Lower lobe of right lung (tissue), 2 donors: ENCODE measurements around the gene PLOD2. TPM values are rescaled to one million over a fixed set of nuclear protein-coding genes. Genes with fewer than 3 reads are reported as not detected.

Experiments
- ATAC-seq, 2 donors: fragments of 200-7000 bp; cut with Tn5 transposase; one replicate each; pipeline ENCODE4 v1.9.1; 2020 to 2022; ENCODE audit warnings: mild to moderate bottlenecking in 2 of 2, moderate library complexity in 2 of 2
- DNase-seq: peaks from one replicate; pipeline ENCODE4 v3.0.0-alpha.2; 2020
- H3K27ac ChIP-seq: fragments of 200-600 bp; one replicate; pipeline ENCODE4 v1.8.0; 2022
- H3K27me3 ChIP-seq: fragments of 200-600 bp; one replicate; pipeline ENCODE4 v1.8.0; 2022; ENCODE audit warnings: low read depth
- H3K36me3 ChIP-seq: fragments of 200-600 bp; one replicate; pipeline ENCODE4 v1.8.0; 2022; ENCODE audit warnings: mild to moderate bottlenecking
- H3K4me1 ChIP-seq: fragments of 200-600 bp; one replicate; pipeline ENCODE4 v1.8.0; 2022
- H3K4me3 ChIP-seq: fragments of 200-600 bp; one replicate; pipeline ENCODE4 v1.8.0; 2022; ENCODE audit warnings: mild to moderate bottlenecking
- H3K9me3 ChIP-seq: fragments of 200-600 bp; one replicate; pipeline ENCODE4 v1.8.0; 2022
- CTCF ChIP-seq: fragments of 200-600 bp; IDR thresholded peaks from one replicate; pipeline ENCODE4 v1.8.0; 2022; ENCODE audit warnings: antibody characterized with exemption, mild to moderate bottlenecking
- intact Hi-C: fragments of 100-400 bp; cut with DNase I; formaldehyde crosslinking; loops from one replicate; pipeline ENCODE4 v1.11.0; 2022
- total RNA-seq: library from RNA; stranded (reverse); fragmentation: NEBNext Ultra II Directional; extraction: Animal tissue kit (Norgen Biotek cat#: 25700); gene quantifications from one replicate; pipeline ENCODE4 v1.2.1, GENCODE V29; 2021
- donor health status: DM: no; HTN: yes; CAD: no; lungs with severe emphysema.

PLOD2 gene
- total RNA-seq, 1 donor from 2014 or later = 17.9 TPM

GRCh38 chr3:146139586-146140110 lies 21.3 kb downstream of the PLOD2 start:
- no peaks in the 10 kb centered on the region for H3K36me3 ChIP-seq
- DNase-seq (no peak), ATAC-seq (no peak)
- TF ChIP-seq CTCF = no peak
- peaks cover 17% of the 10 kb centered on the region for H3K4me1 ChIP-seq
- no peaks in the 10 kb centered on the region for H3K9me3 ChIP-seq
- no peak overlapping the region for H3K27ac ChIP-seq
- no peaks in the 10 kb centered on the region for H3K27me3 ChIP-seq
- H3K4me3 ChIP-seq = no peak overlapping the region
- intact Hi-C loops = no loop called here

GRCh38 chr3:146138902-146139301 lies 22.1 kb downstream of the PLOD2 start:
- TF ChIP-seq CTCF = no peak
- H3K9me3 ChIP-seq = no peaks in the 10 kb centered on the region
- intact Hi-C loops = no loop called here
- no peaks in the 10 kb centered on the region for H3K36me3 ChIP-seq
- ATAC-seq (no peak), DNase-seq (no peak)
- peaks cover 17% of the 10 kb centered on the region for H3K4me1 ChIP-seq
- no peak overlapping the region for H3K27ac ChIP-seq
- H3K4me3 ChIP-seq = no peak overlapping the region
- H3K27me3 ChIP-seq = no peaks in the 10 kb centered on the region

GRCh38 chr3:146136647-146137046 lies 24.3 kb downstream of the PLOD2 start:
- DNase-seq = no peak
- ATAC-seq = no peak
- intact Hi-C loops = no loop called here

GRCh38 chr3:146134348-146135117 lies 26.5 kb downstream of the PLOD2 start:
- H3K4me1 ChIP-seq = peaks cover 1% of the 10 kb centered on the region
- no peak overlapping the region for H3K27ac ChIP-seq
- ATAC-seq (no peak), DNase-seq (no peak)
- H3K27me3 ChIP-seq = no peaks in the 10 kb centered on the region
- no peaks in the 10 kb centered on the region for H3K9me3 ChIP-seq
- H3K4me3 ChIP-seq = no peak overlapping the region
- H3K36me3 ChIP-seq = no peaks in the 10 kb centered on the region
- TF ChIP-seq CTCF = no peak
- intact Hi-C loops = no loop called here

More at GRCh38 chr3:146136647-146137046, 24.3 kb downstream of the PLOD2 start:
- Histone ChIP-seq H3K4me3 (no peak overlapping the region), H3K27ac (no peak overlapping the region), H3K36me3 (no peaks in the 10 kb centered on the region), H3K4me1 (peaks cover 7% of the 10 kb centered on the region), H3K27me3 (no peaks in the 10 kb centered on the region), H3K9me3 (no peaks in the 10 kb centered on the region)
- no peak for TF ChIP-seq CTCF

GRCh38 chr3:146133441-146133840 lies 27.5 kb downstream of the PLOD2 start:
- TF ChIP-seq CTCF = no peak
- H3K36me3 ChIP-seq = no peaks in the 10 kb centered on the region

More at GRCh38 chr3:146133441-146133840, 27.5 kb downstream of the PLOD2 start:
- no peak for ATAC-seq
- no peaks in the 10 kb centered on the region for H3K9me3 ChIP-seq
- no peak overlapping the region for H3K4me3 ChIP-seq
- H3K4me1 ChIP-seq = no peaks in the 10 kb centered on the region
- no peak for DNase-seq
- no peak overlapping the region for H3K27ac ChIP-seq
- H3K27me3 ChIP-seq = no peaks in the 10 kb centered on the region
- intact Hi-C loops = no loop called here
